IPS DF 6.9 (cell line): ENCODE measurements around the gene HRAS.

Source experiments
- DNase-seq: peaks from one replicate; pipeline ENCODE4 v3.0.0-alpha.2; 2013; ENCODE audit warnings: low read depth, low spot score
- H3K27ac ChIP-seq: one replicate; pipeline ENCODE4 v1.5.1; 2013; ENCODE audit warnings: low read length, control low read depth
- H3K27me3 ChIP-seq: 2 replicates; pipeline ENCODE4 v1.6.1; 2013; ENCODE audit warnings: mild to moderate bottlenecking, low read length; ENCODE audit not compliant: control insufficient read depth, insufficient read depth
- H3K36me3 ChIP-seq: 2 replicates; pipeline ENCODE4 v1.6.1; 2013; ENCODE audit warnings: low read length; ENCODE audit not compliant: control insufficient read depth, insufficient read depth
- H3K4me1 ChIP-seq: 2 replicates; pipeline ENCODE4 v1.6.1; 2013; ENCODE audit warnings: low read length; ENCODE audit not compliant: control insufficient read depth, insufficient read depth
- H3K4me3 ChIP-seq: 2 replicates; pipeline ENCODE4 v1.5.1; 2013; ENCODE audit warnings: mild to moderate bottlenecking, low read length
- H3K9me3 ChIP-seq: 2 replicates; pipeline ENCODE4 v1.6.1; 2013; ENCODE audit warnings: low read length, inconsistent platforms; ENCODE audit not compliant: control insufficient read depth, insufficient read depth
- WGBS: extraction: QIAGEN DNeasy Blood & Tissue Kit; methylation state at CpG from one replicate; pipeline ENCODE4 v1.1.7; 2013; ENCODE audit warnings: mixed read lengths, missing lambda C conversion rate; ENCODE audit not compliant: insufficient read length, insufficient coverage; 5-methylcytosine and 5-hydroxymethylcytosine counted together

Gene HRAS

GRCh38 chr11:489610-490185 lies 45.7 kb downstream of the HRAS start:
- peaks cover 23% of the 10 kb centered on the region for H3K36me3 ChIP-seq
- no peak overlapping the region for H3K27ac ChIP-seq
- H3K4me3 ChIP-seq: no peak overlapping the region
- no peaks in the 10 kb centered on the region for H3K27me3 ChIP-seq
- H3K4me1 ChIP-seq: no peaks in the 10 kb centered on the region; the same call in 1 of the 2 replicates
- no peak for DNase-seq
- no CpG with 5 or more reads among the region's 37 CpGs for whole genome bisulfite sequencing
- H3K9me3 ChIP-seq: no peaks in the 10 kb centered on the region

GRCh38 chr11:488992-489391 lies 46.4 kb downstream of the HRAS start:
- Histone ChIP-seq H3K36me3 (peaks cover 23% of the 10 kb centered on the region), H3K27ac (no peak overlapping the region), H3K4me3 (no peak overlapping the region), H3K4me1 (no peaks in the 10 kb centered on the region; the same call in 1 of the 2 replicates), H3K27me3 (no peaks in the 10 kb centered on the region), H3K9me3 (no peaks in the 10 kb centered on the region)
- DNase-seq: no peak
- no CpG with 5 or more reads among the region's 19 CpGs for WGBS

GRCh38 chr11:488579-488978 lies 46.8 kb downstream of the HRAS start:
- Histone ChIP-seq H3K4me1 (no peaks in the 10 kb centered on the region; the same call in 1 of the 2 replicates), H3K36me3 (peaks cover 23% of the 10 kb centered on the region), H3K9me3 (no peaks in the 10 kb centered on the region), H3K27me3 (no peaks in the 10 kb centered on the region), H3K4me3 (no peak overlapping the region), H3K27ac (no peak overlapping the region)
- no peak for DNase-seq
- WGBS: no CpG with 5 or more reads among the region's 19 CpGs

- WGBS: no CpG with 5 or more reads among the region's 25 CpGs
- peaks cover 23% of the 10 kb centered on the region for H3K36me3 ChIP-seq
Measured at GRCh38 chr11:488062-488461, 47.3 kb downstream of the HRAS start.

GRCh38 chr11:487571-488021 lies 47.8 kb downstream of the HRAS start:
- no peak for DNase-seq
- no peaks in the 10 kb centered on the region; the same call in 1 of the 2 replicates for H3K4me1 ChIP-seq
- no peak overlapping the region for H3K27ac ChIP-seq
- H3K36me3 ChIP-seq: peaks cover 23% of the 10 kb centered on the region
- no peaks in the 10 kb centered on the region for H3K9me3 ChIP-seq
- WGBS: no CpG with 5 or more reads among the region's 22 CpGs
- no peaks in the 10 kb centered on the region for H3K27me3 ChIP-seq
- H3K4me3 ChIP-seq: no peak overlapping the region

More at GRCh38 chr11:488062-488461, 47.3 kb downstream of the HRAS start:
- no peak overlapping the region for H3K4me3 ChIP-seq
- H3K4me1 ChIP-seq: no peaks in the 10 kb centered on the region; the same call in 1 of the 2 replicates
- no peak for DNase-seq
- no peaks in the 10 kb centered on the region for H3K9me3 ChIP-seq
- no peak overlapping the region for H3K27ac ChIP-seq
- H3K27me3 ChIP-seq: no peaks in the 10 kb centered on the region

- no peak overlapping the region for H3K4me3 ChIP-seq
- no CpG with 5 or more reads among the region's 23 CpGs for WGBS
- no peaks in the 10 kb centered on the region for H3K27me3 ChIP-seq
- H3K27ac ChIP-seq: no peak overlapping the region
- DNase-seq: no peak
- no peaks in the 10 kb centered on the region; the same call in 1 of the 2 replicates for H3K4me1 ChIP-seq
- H3K36me3 ChIP-seq: peaks cover 23% of the 10 kb centered on the region
- H3K9me3 ChIP-seq: no peaks in the 10 kb centered on the region
Measured at GRCh38 chr11:486189-486588, 49.2 kb downstream of the HRAS start.

- Histone ChIP-seq H3K27ac (no peak overlapping the region), H3K4me1 (no peaks in the 10 kb centered on the region; the same call in 1 of the 2 replicates)
- no CpG with 5 or more reads among the region's 38 CpGs for WGBS
Measured at GRCh38 chr11:484616-485015, 50.8 kb downstream of the HRAS start.

More at GRCh38 chr11:484616-485015, 50.8 kb downstream of the HRAS start:
- Histone ChIP-seq H3K27me3 (no peaks in the 10 kb centered on the region), H3K4me3 (no peak overlapping the region), H3K36me3 (peaks cover 9% of the 10 kb centered on the region; the same call in 1 of the 2 replicates), H3K9me3 (no peaks in the 10 kb centered on the region)
- no peak for DNase-seq
